ENCODE data around the gene PDE4B. TPM values are rescaled to one million over a fixed set of nuclear protein-coding genes. Genes with fewer than 3 reads are reported as not detected.

PDE4B gene
- polyA plus RNA-seq, 1 donor (not counting 4 experiments of a cell fraction or from before 2014, with no cell fraction given), result 0.29 TPM

- dilution Hi-C loops (cut with MboI; ENCODE audit: extremely low pct_ligation_motif_present, low sequenced_read_pairs), result no loop called here
- Histone ChIP-seq H3K79me2 (ENCODE audit: control insufficient read depth, insufficient read depth, low read length) (no peaks in the 10 kb centered on the region), H3K9ac (ENCODE audit: control insufficient read depth, extremely low read depth, insufficient read depth, low read length) (no peak overlapping the region), H4K20me1 (ENCODE audit: control insufficient read depth, extremely low read depth, insufficient read depth, low read length) (no peaks in the 10 kb centered on the region), H3K4me1 (ENCODE audit: control insufficient read depth, extremely low read depth, insufficient read depth, low read length) (no peaks in the 10 kb centered on the region), H2AFZ (ENCODE audit: control insufficient read depth, low read length) (no peak overlapping the region), H3K9me3 (ENCODE audit: control insufficient read depth, low read depth, low read length) (no peaks in the 10 kb centered on the region), H3K9me1 (ENCODE audit: control insufficient read depth, extremely low read depth, insufficient read depth, low read length) (no peaks in the 10 kb centered on the region), H3K36me3 (ENCODE audit: control insufficient read depth in 2 of 2, extremely low read depth in 1 of 2, insufficient read depth in 2 of 2, low read length in 2 of 2) (no peaks in the 10 kb centered on the region), H3K27ac (ENCODE audit: control insufficient read depth, insufficient read depth, low read length) (no peak overlapping the region), H3K4me3 (ENCODE audit: control insufficient read depth in 2 of 3, extremely low read depth in 1 of 3, insufficient read depth in 2 of 3, low read depth in 1 of 3, low read length in 3 of 3) (no peak overlapping the region), H3K4me2 (ENCODE audit: control insufficient read depth, extremely low read depth, insufficient read depth, low read depth, low read length) (no peak overlapping the region), H3K27me3 (ENCODE audit: control insufficient read depth, extremely low read depth, insufficient read depth, low read length) (no peaks in the 10 kb centered on the region)
- FAIRE-seq, result no peak
- TF ChIP-seq CTCF (optimal IDR thresholded peaks at IDR 0.05 in 1 of 3, IDR thresholded peaks at IDR 0.05 in 1 of 3, conservative IDR thresholded peaks at IDR 0.05 in 1 of 3; ENCODE audit: extremely low read depth in 1 of 3, insufficient read depth in 2 of 3, low read length in 3 of 3), result no peak
- TF ChIP-seq EZH2 (IDR thresholded peaks at IDR 0.05; ENCODE audit: low read length), result no peak
- no peak for DNase-seq (ENCODE audit: low read depth, low spot score)
Observed at GRCh38 chr1:65832296-65832695, 39.6 kb downstream of the PDE4B start.

- no peak overlapping the region for H3K4me3 ChIP-seq (ENCODE audit: control insufficient read depth in 2 of 3, extremely low read depth in 1 of 3, insufficient read depth in 2 of 3, low read depth in 1 of 3, low read length in 3 of 3)
- H4K20me1 ChIP-seq (ENCODE audit: control insufficient read depth, extremely low read depth, insufficient read depth, low read length), result no peaks in the 10 kb centered on the region
- dilution Hi-C loops (cut with MboI; ENCODE audit: extremely low pct_ligation_motif_present, low sequenced_read_pairs), result no loop called here
Observed at GRCh38 chr1:65836686-65837085, 44.0 kb downstream of the PDE4B start.

More at GRCh38 chr1:65836686-65837085, 44.0 kb downstream of the PDE4B start:
- Histone ChIP-seq H3K9me1 (ENCODE audit: control insufficient read depth, extremely low read depth, insufficient read depth, low read length) (no peaks in the 10 kb centered on the region), H3K9me3 (ENCODE audit: control insufficient read depth, low read depth, low read length) (no peaks in the 10 kb centered on the region), H3K27me3 (ENCODE audit: control insufficient read depth, extremely low read depth, insufficient read depth, low read length) (no peaks in the 10 kb centered on the region), H3K79me2 (ENCODE audit: control insufficient read depth, insufficient read depth, low read length) (no peaks in the 10 kb centered on the region), H3K36me3 (ENCODE audit: control insufficient read depth in 2 of 2, extremely low read depth in 1 of 2, insufficient read depth in 2 of 2, low read length in 2 of 2) (no peaks in the 10 kb centered on the region), H3K27ac (ENCODE audit: control insufficient read depth, insufficient read depth, low read length) (no peak overlapping the region), H2AFZ (ENCODE audit: control insufficient read depth, low read length) (no peak overlapping the region), H3K4me2 (ENCODE audit: control insufficient read depth, extremely low read depth, insufficient read depth, low read depth, low read length) (no peak overlapping the region), H3K9ac (ENCODE audit: control insufficient read depth, extremely low read depth, insufficient read depth, low read length) (no peak overlapping the region), H3K4me1 (ENCODE audit: control insufficient read depth, extremely low read depth, insufficient read depth, low read length) (no peaks in the 10 kb centered on the region)
- FAIRE-seq, result no peak
- TF ChIP-seq EZH2 (IDR thresholded peaks at IDR 0.05; ENCODE audit: low read length) (no peak), CTCF (optimal IDR thresholded peaks at IDR 0.05 in 1 of 3, IDR thresholded peaks at IDR 0.05 in 1 of 3, conservative IDR thresholded peaks at IDR 0.05 in 1 of 3; ENCODE audit: extremely low read depth in 1 of 3, insufficient read depth in 2 of 3, low read length in 3 of 3) (no peak)
- no peak for DNase-seq (ENCODE audit: low read depth, low spot score)

All from keratinocyte (primary cell).